ENCODE results near the gene SLIT1. TPM values are rescaled to one million over a fixed set of nuclear protein-coding genes. Genes with fewer than 3 reads are reported as not detected.

SLIT1 gene
- polyA plus RNA-seq, 1 donor (not counting 4 experiments of a cell fraction or from before 2014, with no cell fraction given): 0.01 TPM

- no peak overlapping the region for H3K4me2 ChIP-seq (ENCODE audit: control insufficient read depth, extremely low read depth, insufficient read depth, low read depth, low read length)
- no peak for FAIRE-seq
- no peaks in the 10 kb centered on the region for H3K27me3 ChIP-seq (ENCODE audit: control insufficient read depth, extremely low read depth, insufficient read depth, low read length)
- H3K9me1 ChIP-seq (ENCODE audit: control insufficient read depth, extremely low read depth, insufficient read depth, low read length): no peaks in the 10 kb centered on the region
- no peaks in the 10 kb centered on the region for H4K20me1 ChIP-seq (ENCODE audit: control insufficient read depth, extremely low read depth, insufficient read depth, low read length)
- no peaks in the 10 kb centered on the region for H3K9me3 ChIP-seq (ENCODE audit: control insufficient read depth, low read depth, low read length)
- dilution Hi-C loops (cut with MboI; ENCODE audit: extremely low pct_ligation_motif_present, low sequenced_read_pairs): no loop called here
- no peaks in the 10 kb centered on the region for H3K36me3 ChIP-seq (ENCODE audit: control insufficient read depth in 2 of 2, extremely low read depth in 1 of 2, insufficient read depth in 2 of 2, low read length in 2 of 2)
- TF ChIP-seq EZH2 (IDR thresholded peaks at IDR 0.05; ENCODE audit: low read length) (no peak), CTCF (optimal IDR thresholded peaks at IDR 0.05 in 1 of 3, IDR thresholded peaks at IDR 0.05 in 1 of 3, conservative IDR thresholded peaks at IDR 0.05 in 1 of 3; ENCODE audit: extremely low read depth in 1 of 3, insufficient read depth in 2 of 3, low read length in 3 of 3) (no peak)
- H3K79me2 ChIP-seq (ENCODE audit: control insufficient read depth, insufficient read depth, low read length): no peaks in the 10 kb centered on the region
- no peak for DNase-seq (ENCODE audit: low read depth, low spot score)
- H3K27ac ChIP-seq (ENCODE audit: control insufficient read depth, insufficient read depth, low read length): no peak overlapping the region
- H2AFZ ChIP-seq (ENCODE audit: control insufficient read depth, low read length): no peak overlapping the region
- no peak overlapping the region for H3K9ac ChIP-seq (ENCODE audit: control insufficient read depth, extremely low read depth, insufficient read depth, low read length)
- H3K4me3 ChIP-seq (ENCODE audit: control insufficient read depth in 2 of 3, extremely low read depth in 1 of 3, insufficient read depth in 2 of 3, low read depth in 1 of 3, low read length in 3 of 3): no peak overlapping the region
- H3K4me1 ChIP-seq (ENCODE audit: control insufficient read depth, extremely low read depth, insufficient read depth, low read length): no peaks in the 10 kb centered on the region
These were observed 28.1 kb downstream of the SLIT1 start for GRCh38 chr10:97157578-97158095.

- H3K4me1 ChIP-seq (ENCODE audit: control insufficient read depth, extremely low read depth, insufficient read depth, low read length): no peaks in the 10 kb centered on the region
- H3K9me3 ChIP-seq (ENCODE audit: control insufficient read depth, low read depth, low read length): no peaks in the 10 kb centered on the region
- dilution Hi-C loops (cut with MboI; ENCODE audit: extremely low pct_ligation_motif_present, low sequenced_read_pairs): no loop called here
- no peaks in the 10 kb centered on the region for H3K79me2 ChIP-seq (ENCODE audit: control insufficient read depth, insufficient read depth, low read length)
- TF ChIP-seq EZH2 (IDR thresholded peaks at IDR 0.05; ENCODE audit: low read length): no peak
- TF ChIP-seq CTCF (optimal IDR thresholded peaks at IDR 0.05 in 1 of 3, IDR thresholded peaks at IDR 0.05 in 1 of 3, conservative IDR thresholded peaks at IDR 0.05 in 1 of 3; ENCODE audit: extremely low read depth in 1 of 3, insufficient read depth in 2 of 3, low read length in 3 of 3): no peak
- H2AFZ ChIP-seq (ENCODE audit: control insufficient read depth, low read length): no peak overlapping the region
- H3K36me3 ChIP-seq (ENCODE audit: control insufficient read depth in 2 of 2, extremely low read depth in 1 of 2, insufficient read depth in 2 of 2, low read length in 2 of 2): no peaks in the 10 kb centered on the region
- H3K4me2 ChIP-seq (ENCODE audit: control insufficient read depth, extremely low read depth, insufficient read depth, low read depth, low read length): no peak overlapping the region
- H3K27me3 ChIP-seq (ENCODE audit: control insufficient read depth, extremely low read depth, insufficient read depth, low read length): no peaks in the 10 kb centered on the region
- no peaks in the 10 kb centered on the region for H3K9me1 ChIP-seq (ENCODE audit: control insufficient read depth, extremely low read depth, insufficient read depth, low read length)
- no peak overlapping the region for H3K4me3 ChIP-seq (ENCODE audit: control insufficient read depth in 2 of 3, extremely low read depth in 1 of 3, insufficient read depth in 2 of 3, low read depth in 1 of 3, low read length in 3 of 3)
- DNase-seq (ENCODE audit: low read depth, low spot score): no peak
- no peaks in the 10 kb centered on the region for H4K20me1 ChIP-seq (ENCODE audit: control insufficient read depth, extremely low read depth, insufficient read depth, low read length)
- no peak overlapping the region for H3K27ac ChIP-seq (ENCODE audit: control insufficient read depth, insufficient read depth, low read length)
- no peak overlapping the region for H3K9ac ChIP-seq (ENCODE audit: control insufficient read depth, extremely low read depth, insufficient read depth, low read length)
- FAIRE-seq: no peak
These were observed 31.0 kb downstream of the SLIT1 start for GRCh38 chr10:97154781-97155180.

All from keratinocyte (primary cell).